Measurements from ENCODE around the gene UMAD1.

UMAD1 gene

DNA sequence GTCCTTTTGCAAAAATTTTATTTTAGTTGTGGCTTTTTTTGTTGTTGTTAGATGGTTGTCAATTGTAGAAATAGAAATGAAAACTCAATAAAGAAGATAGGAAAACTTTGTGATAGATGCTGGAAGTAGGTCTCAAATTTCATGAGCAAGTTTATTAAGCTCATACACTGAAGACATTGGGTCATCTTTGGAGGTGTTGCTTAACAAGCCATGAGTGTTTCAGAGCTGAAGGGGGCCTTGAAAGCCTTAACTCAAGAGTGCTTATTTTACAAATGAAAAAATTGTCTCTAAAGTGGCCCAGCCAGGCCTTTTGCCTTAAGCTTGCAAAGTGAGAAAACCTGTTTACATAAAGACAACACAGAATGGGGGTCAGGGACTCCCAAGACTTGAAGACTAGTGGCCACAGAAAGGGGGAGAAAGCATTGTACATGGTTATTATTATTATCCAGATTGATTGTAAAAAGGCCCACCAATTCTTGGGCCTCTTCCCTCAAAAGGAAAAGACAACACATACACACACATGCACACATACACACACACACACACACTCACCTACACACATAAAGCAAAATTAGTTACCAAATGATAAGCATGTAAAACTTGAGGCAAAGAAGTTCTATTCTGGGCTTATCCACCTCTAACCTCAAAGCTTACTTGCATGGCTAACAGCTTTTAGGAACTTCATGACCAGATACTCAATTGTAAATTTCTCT is 278.3 kb downstream of the UMAD1 start:
- no peaks in the 10 kb centered on the region for H3K79me2 ChIP-seq (ENCODE audit: low read length)
- H3F3A ChIP-seq (ENCODE audit: insufficient read depth, low read length), result peaks cover 30% of the 10 kb centered on the region
- no peak for DNase-seq
- peak overlapping the region; percentile 81; the same call in 1 of the 2 replicates for H3K27ac ChIP-seq (ENCODE audit: low read length)
- H3K9me3 ChIP-seq (replicated peaks; ENCODE audit: insufficient read depth, low read length), result no peaks in the 10 kb centered on the region
- H3K36me3 ChIP-seq (replicated peaks; ENCODE audit: insufficient read depth, low read length), result no peaks in the 10 kb centered on the region
- H3K4me2 ChIP-seq (ENCODE audit: low read depth, low read length), result peak overlapping the region; percentile 22; the same call in 1 of the 2 replicates
- H3K4me3 ChIP-seq (ENCODE audit: low read length), result no peak overlapping the region
- peak overlapping the region; percentile 22; the same call in 1 of the 2 replicates for H2AFZ ChIP-seq (ENCODE audit: low read length)
- TF ChIP-seq, protein P1, sequence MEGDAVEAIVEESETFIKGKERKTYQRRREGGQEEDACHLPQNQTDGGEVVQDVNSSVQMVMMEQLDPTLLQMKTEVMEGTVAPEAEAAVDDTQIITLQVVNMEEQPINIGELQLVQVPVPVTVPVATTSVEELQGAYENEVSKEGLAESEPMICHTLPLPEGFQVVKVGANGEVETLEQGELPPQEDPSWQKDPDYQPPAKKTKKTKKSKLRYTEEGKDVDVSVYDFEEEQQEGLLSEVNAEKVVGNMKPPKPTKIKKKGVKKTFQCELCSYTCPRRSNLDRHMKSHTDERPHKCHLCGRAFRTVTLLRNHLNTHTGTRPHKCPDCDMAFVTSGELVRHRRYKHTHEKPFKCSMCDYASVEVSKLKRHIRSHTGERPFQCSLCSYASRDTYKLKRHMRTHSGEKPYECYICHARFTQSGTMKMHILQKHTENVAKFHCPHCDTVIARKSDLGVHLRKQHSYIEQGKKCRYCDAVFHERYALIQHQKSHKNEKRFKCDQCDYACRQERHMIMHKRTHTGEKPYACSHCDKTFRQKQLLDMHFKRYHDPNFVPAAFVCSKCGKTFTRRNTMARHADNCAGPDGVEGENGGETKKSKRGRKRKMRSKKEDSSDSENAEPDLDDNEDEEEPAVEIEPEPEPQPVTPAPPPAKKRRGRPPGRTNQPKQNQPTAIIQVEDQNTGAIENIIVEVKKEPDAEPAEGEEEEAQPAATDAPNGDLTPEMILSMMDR (IDR thresholded peaks at IDR 0.05; ENCODE audit: low read length), result no peak
- TF ChIP-seq EZH2 (optimal IDR thresholded peaks at IDR 0.05; ENCODE audit: low read depth, low read length), result no peak
- no peak for TF ChIP-seq EZH2phosphoT487 (IDR thresholded peaks at IDR 0.05; ENCODE audit: low read length)
- H3K27me3 ChIP-seq (replicated peaks; ENCODE audit: insufficient read depth, low read length), result no peaks in the 10 kb centered on the region
- peaks cover 53% of the 10 kb centered on the region for H3K4me1 ChIP-seq (ENCODE audit: low read length)
- no peaks in the 10 kb centered on the region for H4K20me1 ChIP-seq (ENCODE audit: insufficient read depth, low read length)
- no peaks in the 10 kb centered on the region for H3K9me2 ChIP-seq (replicated peaks; ENCODE audit: insufficient read depth, low read length)
- no peak overlapping the region for H3K9ac ChIP-seq (ENCODE audit: low read length)

DNA sequence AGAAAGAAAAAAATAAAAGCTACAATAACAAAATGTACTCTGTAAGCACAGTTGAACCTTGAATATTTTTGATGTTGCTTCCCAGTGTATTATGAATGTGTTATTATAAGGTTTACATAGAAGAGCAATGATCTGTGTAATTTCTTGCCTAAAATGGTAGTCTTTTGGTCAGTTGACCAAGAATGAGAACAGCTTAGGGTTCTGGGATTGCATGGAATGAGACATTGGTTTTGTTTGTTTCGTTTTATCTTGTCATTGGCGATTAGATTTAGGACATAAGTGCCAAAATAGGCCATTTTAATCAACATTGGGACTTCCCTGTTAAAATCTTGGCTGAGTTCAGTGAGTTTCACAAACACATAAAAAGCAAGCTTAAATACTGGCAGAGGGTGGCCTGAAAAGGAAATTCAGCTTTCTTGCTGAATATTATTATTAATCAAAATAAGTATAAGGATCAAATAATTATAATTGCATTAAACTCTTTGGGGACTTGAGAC is 278.9 kb downstream of the UMAD1 start:
- peak overlapping the region; percentile 34; the same call in 1 of the 2 replicates for H3K4me2 ChIP-seq (ENCODE audit: low read depth, low read length)
- H3K27ac ChIP-seq (ENCODE audit: low read length), result peak overlapping the region; percentile 81; the same call in 1 of the 2 replicates
- H3F3A ChIP-seq (ENCODE audit: insufficient read depth, low read length), result peaks cover 32% of the 10 kb centered on the region
- DNase-seq, result no peak
- no peaks in the 10 kb centered on the region for H4K20me1 ChIP-seq (ENCODE audit: insufficient read depth, low read length)
- H3K36me3 ChIP-seq (replicated peaks; ENCODE audit: insufficient read depth, low read length), result no peaks in the 10 kb centered on the region
- no peak for TF ChIP-seq EZH2 (optimal IDR thresholded peaks at IDR 0.05; ENCODE audit: low read depth, low read length)
- TF ChIP-seq EZH2phosphoT487 (IDR thresholded peaks at IDR 0.05; ENCODE audit: low read length), result no peak
- TF ChIP-seq, protein P1 (IDR thresholded peaks at IDR 0.05; ENCODE audit: low read length), result no peak
- no peak overlapping the region for H3K4me3 ChIP-seq (ENCODE audit: low read length)
- peak overlapping the region; percentile 22; the same call in 1 of the 2 replicates for H2AFZ ChIP-seq (ENCODE audit: low read length)
- no peaks in the 10 kb centered on the region for H3K9me3 ChIP-seq (replicated peaks; ENCODE audit: insufficient read depth, low read length)
- H3K9me2 ChIP-seq (replicated peaks; ENCODE audit: insufficient read depth, low read length), result no peaks in the 10 kb centered on the region
- H3K79me2 ChIP-seq (ENCODE audit: low read length), result no peaks in the 10 kb centered on the region
- no peak overlapping the region for H3K9ac ChIP-seq (ENCODE audit: low read length)
- no peaks in the 10 kb centered on the region for H3K27me3 ChIP-seq (replicated peaks; ENCODE audit: insufficient read depth, low read length)
- peaks cover 59% of the 10 kb centered on the region for H3K4me1 ChIP-seq (ENCODE audit: low read length)

- TF ChIP-seq, protein P1 (IDR thresholded peaks at IDR 0.05; ENCODE audit: low read length), result no peak
- TF ChIP-seq EZH2phosphoT487 (IDR thresholded peaks at IDR 0.05; ENCODE audit: low read length) (no peak), EZH2 (optimal IDR thresholded peaks at IDR 0.05; ENCODE audit: low read depth, low read length) (no peak)
- 0 out of 2 replicates have a peak overlapping the region, but pooled peaks have one; percentile 2 for H3K9ac ChIP-seq (ENCODE audit: low read length)
- peaks cover 32% of the 10 kb centered on the region for H3F3A ChIP-seq (ENCODE audit: insufficient read depth, low read length)
- no peaks in the 10 kb centered on the region for H3K9me2 ChIP-seq (replicated peaks; ENCODE audit: insufficient read depth, low read length)
- peak overlapping the region; percentile 34; the same call in 1 of the 2 replicates for H3K4me2 ChIP-seq (ENCODE audit: low read depth, low read length)
- no peak overlapping the region for H2AFZ ChIP-seq (ENCODE audit: low read length)
- no peaks in the 10 kb centered on the region for H3K79me2 ChIP-seq (ENCODE audit: low read length)
- DNase-seq, result no peak
- no peaks in the 10 kb centered on the region for H3K9me3 ChIP-seq (replicated peaks; ENCODE audit: insufficient read depth, low read length)
- no peaks in the 10 kb centered on the region for H3K27me3 ChIP-seq (replicated peaks; ENCODE audit: insufficient read depth, low read length)
- H3K4me3 ChIP-seq (ENCODE audit: low read length), result no peak overlapping the region; the same call in 1 of the 2 replicates
- peak overlapping the region; percentile 81 for H3K27ac ChIP-seq (ENCODE audit: low read length)
- H4K20me1 ChIP-seq (ENCODE audit: insufficient read depth, low read length), result no peaks in the 10 kb centered on the region
- H3K4me1 ChIP-seq (ENCODE audit: low read length), result peaks cover 61% of the 10 kb centered on the region
- no peaks in the 10 kb centered on the region for H3K36me3 ChIP-seq (replicated peaks; ENCODE audit: insufficient read depth, low read length)
Measured at GRCh38 chr7:7920056-7920455, 279.5 kb downstream of the UMAD1 start.

All from MM.1S (cell line).